PC-9 (cell line): ENCODE data around the gene HS6ST3. TPM values are rescaled to one million over a fixed set of nuclear protein-coding genes. Genes with fewer than 3 reads are reported as not detected.

ENCODE experiments used
- BruUV-seq: library from RNA; stranded (reverse); fragments of 400-500 nt; replicated peaks from 2 replicates; lab custom pipeline; 2021; lab: Mats Ljungman, UMichigan
- CTCF ChIA-PET: fragments of 300-600 bp; sonication (Branson Sonifier 250); formaldehyde crosslinking; loops from one replicate; lab custom pipeline; 2022; ENCODE audit warnings: antibody characterized with exemption; lab: Charles Lee
- POLR2A ChIA-PET: fragments of 300-600 bp; sonication (Branson Sonifier 250); formaldehyde crosslinking; loops from one replicate; lab custom pipeline; 2022; ENCODE audit warnings: antibody characterized with exemption; ENCODE audit not compliant: unreplicated experiment; lab: Charles Lee
- DNase-seq, 2 experiments: peaks; one replicate each; pipeline versions ENCODE4 v3.0.0 to v3.0.0-alpha.2; 2015 to 2022; ENCODE audit warnings: mixed read lengths in 1 of 2
- H2AFZ ChIP-seq: fragments of 200-600 bp; sonication (generic); 2 replicates; pipeline ENCODE4 v1.8.1; 2017; ENCODE audit warnings: antibody characterized with exemption
- H3F3A ChIP-seq: fragments of 200-600 bp; sonication (generic); 2 replicates; pipeline ENCODE4 v1.8.1; 2017; ENCODE audit warnings: antibody characterized with exemption, mild to moderate bottlenecking, low read depth; ENCODE audit not compliant: insufficient read depth
- H3K27ac ChIP-seq: fragments of 200-600 bp; sonication (generic); 2 replicates; pipeline ENCODE4 v1.6.1; 2016; ENCODE audit warnings: mixed run types
- H3K27me3 ChIP-seq: fragments of 200-600 bp; sonication (generic); 2 replicates; pipeline ENCODE4 v1.6.1; 2016; ENCODE audit warnings: low read depth, mixed run types; ENCODE audit not compliant: insufficient read depth
- H3K36me3 ChIP-seq: fragments of 200-600 bp; sonication (generic); 2 replicates; pipeline ENCODE4 v1.6.1; 2016; ENCODE audit warnings: low read depth, mixed run types
- H3K4me1 ChIP-seq: fragments of 200-600 bp; sonication (generic); replicated peaks from 2 replicates; pipeline ENCODE4 v1.6.1; 2016; ENCODE audit warnings: mixed run types; ENCODE audit not compliant: insufficient read depth
- H3K4me2 ChIP-seq: fragments of 200-600 bp; sonication (generic); 2 replicates; pipeline ENCODE4 v1.6.1; 2017; ENCODE audit warnings: mixed run types
- H3K4me3 ChIP-seq: fragments of 200-600 bp; sonication (generic); 2 replicates; pipeline ENCODE4 v1.6.1; 2016; ENCODE audit warnings: mixed run types
- H3K79me2 ChIP-seq: fragments of 200-600 bp; sonication (generic); 2 replicates; pipeline ENCODE4 v1.6.1; 2017; ENCODE audit warnings: low read depth, mixed run types
- H3K9me2 ChIP-seq: fragments of 200-600 bp; sonication (generic); 2 replicates; pipeline ENCODE4 v1.8.1; 2017; ENCODE audit warnings: mild to moderate bottlenecking; ENCODE audit not compliant: insufficient read depth
- H3K9me3 ChIP-seq: fragments of 200-600 bp; sonication (generic); 2 replicates; pipeline ENCODE4 v1.8.1; 2016; ENCODE audit warnings: low read depth; ENCODE audit not compliant: insufficient read depth
- H4K20me1 ChIP-seq: fragments of 200-600 bp; sonication (generic); 2 replicates; pipeline ENCODE4 v1.8.1; 2017; ENCODE audit not compliant: insufficient read depth
- CTCF ChIP-seq: fragments of 200-600 bp; sonication (generic); conservative IDR thresholded peaks from 2 replicates; pipeline ENCODE4 v1.6.1; 2017; ENCODE audit warnings: mixed run types, antibody characterized with exemption, mild to moderate bottlenecking, moderate library complexity
- EZH2 ChIP-seq: fragments of 200-600 bp; sonication (generic); IDR thresholded peaks from 2 replicates; pipeline ENCODE4 v1.8.0; 2017; ENCODE audit warnings: antibody characterized with exemption, low read depth
- intact Hi-C: fragments of 100-400 bp; cut with micrococcal nuclease; formaldehyde crosslinking; loops from one replicate; pipeline ENCODE4 v1.10.0; 2022; ENCODE audit not compliant: unreplicated experiment
- total RNA-seq: library from RNA; stranded (reverse); gene quantifications from 2 replicates; pipeline ENCODE4 v1.2.3, GENCODE V29; 2021

HS6ST3 gene
- total RNA-seq, 1 experiment from 2014 or later = not detected

- POLR2A ChIA-PET = no interaction called here
- intact Hi-C loops = no loop called here
Observed at GRCh38 chr13:96792736-96793403, 703.0 kb downstream of the HS6ST3 start.

GRCh38 chr13:96793404-96793755, 703.5 kb downstream of the HS6ST3 start:
- no peak for DNase-seq
- ChIA-PET POLR2A (no interaction called here), CTCF (no interaction called here)
- Histone ChIP-seq H3K79me2 (no peaks in the 10 kb centered on the region), H3K27ac (no peak overlapping the region), H3K4me1 (no peaks in the 10 kb centered on the region), H2AFZ (no peak overlapping the region), H3K9me3 (no peaks in the 10 kb centered on the region), H3K36me3 (no peaks in the 10 kb centered on the region), H3F3A (no peaks in the 10 kb centered on the region), H4K20me1 (no peaks in the 10 kb centered on the region), H3K27me3 (no peaks in the 10 kb centered on the region), H3K9me2 (no peaks in the 10 kb centered on the region), H3K4me3 (no peak overlapping the region), H3K4me2 (no peak overlapping the region)
- intact Hi-C loops = no loop called here
- BruUV-seq = no TSS peak
- TF ChIP-seq EZH2 = no peak
- TF ChIP-seq CTCF = no peak

More at GRCh38 chr13:96792736-96793403, 703.0 kb downstream of the HS6ST3 start:
- no TSS peak for BruUV-seq
- Histone ChIP-seq H2AFZ (no peak overlapping the region), H3K4me1 (no peaks in the 10 kb centered on the region), H4K20me1 (no peaks in the 10 kb centered on the region), H3K79me2 (no peaks in the 10 kb centered on the region), H3K27ac (no peak overlapping the region), H3K36me3 (no peaks in the 10 kb centered on the region), H3F3A (no peaks in the 10 kb centered on the region), H3K4me2 (no peak overlapping the region), H3K4me3 (no peak overlapping the region), H3K9me2 (no peaks in the 10 kb centered on the region), H3K9me3 (no peaks in the 10 kb centered on the region), H3K27me3 (no peaks in the 10 kb centered on the region)
- CTCF ChIA-PET = no interaction called here
- DNase-seq = no peak
- TF ChIP-seq EZH2 = no peak
- TF ChIP-seq CTCF = no peak

GRCh38 chr13:96794669-96795068, 704.8 kb downstream of the HS6ST3 start:
- H3K9me2 ChIP-seq = no peaks in the 10 kb centered on the region
- intact Hi-C loops = no loop called here
- H3K4me2 ChIP-seq = no peak overlapping the region
- DNase-seq = no peak
- H4K20me1 ChIP-seq = no peaks in the 10 kb centered on the region
- H3K36me3 ChIP-seq = no peaks in the 10 kb centered on the region
- no peak for TF ChIP-seq EZH2
- TF ChIP-seq CTCF = no peak
- H3F3A ChIP-seq = no peaks in the 10 kb centered on the region
- H3K79me2 ChIP-seq = no peaks in the 10 kb centered on the region
- no peaks in the 10 kb centered on the region for H3K4me1 ChIP-seq
- no TSS peak for BruUV-seq
- no peak overlapping the region for H2AFZ ChIP-seq
- no peaks in the 10 kb centered on the region for H3K27me3 ChIP-seq
- no peak overlapping the region for H3K4me3 ChIP-seq
- POLR2A ChIA-PET = no interaction called here
- CTCF ChIA-PET = no interaction called here
- no peak overlapping the region for H3K27ac ChIP-seq
- H3K9me3 ChIP-seq = no peaks in the 10 kb centered on the region
